ENCODE results near the gene SCD5.

The SCD5 gene

DNA sequence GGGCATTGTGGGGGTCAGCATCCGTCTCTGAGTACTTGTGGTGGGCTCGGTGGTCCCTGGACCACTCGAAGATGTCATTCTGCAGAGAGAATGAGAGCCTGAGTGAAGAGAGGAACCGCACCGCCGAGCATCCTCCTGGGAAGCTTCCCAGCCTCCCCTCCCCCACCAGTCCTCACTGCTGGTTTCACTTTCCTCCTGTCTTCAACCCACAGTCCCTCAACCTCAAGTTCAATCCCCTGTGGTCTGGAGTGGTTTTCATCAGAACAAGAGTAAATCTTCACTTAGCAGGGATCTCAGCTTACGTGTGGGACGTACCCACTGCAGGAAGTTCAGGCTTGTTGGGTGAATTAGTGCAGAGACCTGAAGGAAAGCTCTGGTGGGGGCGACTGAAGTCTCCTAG is 117.8 kb downstream of the SCD5 start:
- DNase-seq (ENCODE audit: low read depth in 1 of 2, low spot score in 1 of 2), result no peak
- no peak overlapping the region for H3K27ac ChIP-seq (replicated peaks)
- TF ChIP-seq GABPA (IDR thresholded peaks at IDR 0.05; ENCODE audit: low read depth), result no peak
- TF ChIP-seq, protein P1, sequence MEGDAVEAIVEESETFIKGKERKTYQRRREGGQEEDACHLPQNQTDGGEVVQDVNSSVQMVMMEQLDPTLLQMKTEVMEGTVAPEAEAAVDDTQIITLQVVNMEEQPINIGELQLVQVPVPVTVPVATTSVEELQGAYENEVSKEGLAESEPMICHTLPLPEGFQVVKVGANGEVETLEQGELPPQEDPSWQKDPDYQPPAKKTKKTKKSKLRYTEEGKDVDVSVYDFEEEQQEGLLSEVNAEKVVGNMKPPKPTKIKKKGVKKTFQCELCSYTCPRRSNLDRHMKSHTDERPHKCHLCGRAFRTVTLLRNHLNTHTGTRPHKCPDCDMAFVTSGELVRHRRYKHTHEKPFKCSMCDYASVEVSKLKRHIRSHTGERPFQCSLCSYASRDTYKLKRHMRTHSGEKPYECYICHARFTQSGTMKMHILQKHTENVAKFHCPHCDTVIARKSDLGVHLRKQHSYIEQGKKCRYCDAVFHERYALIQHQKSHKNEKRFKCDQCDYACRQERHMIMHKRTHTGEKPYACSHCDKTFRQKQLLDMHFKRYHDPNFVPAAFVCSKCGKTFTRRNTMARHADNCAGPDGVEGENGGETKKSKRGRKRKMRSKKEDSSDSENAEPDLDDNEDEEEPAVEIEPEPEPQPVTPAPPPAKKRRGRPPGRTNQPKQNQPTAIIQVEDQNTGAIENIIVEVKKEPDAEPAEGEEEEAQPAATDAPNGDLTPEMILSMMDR (IDR thresholded peaks at IDR 0.05; ENCODE audit: insufficient read depth, low read length), result no peak
- TF ChIP-seq SPI1 (IDR thresholded peaks at IDR 0.05; ENCODE audit: borderline replicate concordance, low read depth), result no peak
- TF ChIP-seq, protein P2, sequence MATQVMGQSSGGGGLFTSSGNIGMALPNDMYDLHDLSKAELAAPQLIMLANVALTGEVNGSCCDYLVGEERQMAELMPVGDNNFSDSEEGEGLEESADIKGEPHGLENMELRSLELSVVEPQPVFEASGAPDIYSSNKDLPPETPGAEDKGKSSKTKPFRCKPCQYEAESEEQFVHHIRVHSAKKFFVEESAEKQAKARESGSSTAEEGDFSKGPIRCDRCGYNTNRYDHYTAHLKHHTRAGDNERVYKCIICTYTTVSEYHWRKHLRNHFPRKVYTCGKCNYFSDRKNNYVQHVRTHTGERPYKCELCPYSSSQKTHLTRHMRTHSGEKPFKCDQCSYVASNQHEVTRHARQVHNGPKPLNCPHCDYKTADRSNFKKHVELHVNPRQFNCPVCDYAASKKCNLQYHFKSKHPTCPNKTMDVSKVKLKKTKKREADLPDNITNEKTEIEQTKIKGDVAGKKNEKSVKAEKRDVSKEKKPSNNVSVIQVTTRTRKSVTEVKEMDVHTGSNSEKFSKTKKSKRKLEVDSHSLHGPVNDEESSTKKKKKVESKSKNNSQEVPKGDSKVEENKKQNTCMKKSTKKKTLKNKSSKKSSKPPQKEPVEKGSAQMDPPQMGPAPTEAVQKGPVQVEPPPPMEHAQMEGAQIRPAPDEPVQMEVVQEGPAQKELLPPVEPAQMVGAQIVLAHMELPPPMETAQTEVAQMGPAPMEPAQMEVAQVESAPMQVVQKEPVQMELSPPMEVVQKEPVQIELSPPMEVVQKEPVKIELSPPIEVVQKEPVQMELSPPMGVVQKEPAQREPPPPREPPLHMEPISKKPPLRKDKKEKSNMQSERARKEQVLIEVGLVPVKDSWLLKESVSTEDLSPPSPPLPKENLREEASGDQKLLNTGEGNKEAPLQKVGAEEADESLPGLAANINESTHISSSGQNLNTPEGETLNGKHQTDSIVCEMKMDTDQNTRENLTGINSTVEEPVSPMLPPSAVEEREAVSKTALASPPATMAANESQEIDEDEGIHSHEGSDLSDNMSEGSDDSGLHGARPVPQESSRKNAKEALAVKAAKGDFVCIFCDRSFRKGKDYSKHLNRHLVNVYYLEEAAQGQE (IDR thresholded peaks at IDR 0.05; ENCODE audit: insufficient replicate concordance, low read depth), result no peak
- TF ChIP-seq POLR2AphosphoS5 (IDR thresholded peaks at IDR 0.05; ENCODE audit: low read depth), result no peak
- H3K4me3 ChIP-seq (replicated peaks; ENCODE audit: insufficient read depth, low read length), result no peak overlapping the region
- no peaks in the 10 kb centered on the region for H3K27me3 ChIP-seq (ENCODE audit: insufficient read depth, poor library complexity, severe bottlenecking)

DNA sequence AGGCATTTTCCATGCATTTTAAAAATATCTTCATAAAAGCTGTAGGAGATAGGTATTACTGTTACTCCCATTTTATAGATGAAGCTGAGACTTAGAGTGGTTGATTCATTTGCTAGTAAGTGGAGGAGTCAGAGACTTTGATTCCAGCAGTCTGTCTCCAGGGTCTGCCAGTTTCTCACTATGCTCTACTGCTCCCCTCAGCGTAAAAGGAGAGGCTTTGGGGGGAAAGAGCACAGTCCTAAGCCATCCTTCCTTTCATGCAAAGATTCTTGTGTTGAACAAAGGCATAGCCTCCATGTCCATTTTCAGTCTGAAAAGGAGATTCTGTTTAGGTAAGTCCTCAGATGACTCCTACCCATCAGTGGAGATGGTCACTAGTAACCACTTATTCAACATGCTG is 119.1 kb downstream of the SCD5 start:
- DNase-seq (ENCODE audit: low read depth in 1 of 2, low spot score in 1 of 2), result no peak
- TF ChIP-seq, protein P2 (IDR thresholded peaks at IDR 0.05; ENCODE audit: insufficient replicate concordance, low read depth), result no peak
- TF ChIP-seq, protein P1 (IDR thresholded peaks at IDR 0.05; ENCODE audit: insufficient read depth, low read length), result no peak
- TF ChIP-seq GABPA (IDR thresholded peaks at IDR 0.05; ENCODE audit: low read depth), result no peak
- no peak for TF ChIP-seq POLR2AphosphoS5 (IDR thresholded peaks at IDR 0.05; ENCODE audit: low read depth)
- no peak for TF ChIP-seq SPI1 (IDR thresholded peaks at IDR 0.05; ENCODE audit: borderline replicate concordance, low read depth)
- Histone ChIP-seq H3K27me3 (ENCODE audit: insufficient read depth, poor library complexity, severe bottlenecking) (no peaks in the 10 kb centered on the region), H3K4me3 (replicated peaks; ENCODE audit: insufficient read depth, low read length) (no peak overlapping the region), H3K27ac (replicated peaks) (no peak overlapping the region)

DNA sequence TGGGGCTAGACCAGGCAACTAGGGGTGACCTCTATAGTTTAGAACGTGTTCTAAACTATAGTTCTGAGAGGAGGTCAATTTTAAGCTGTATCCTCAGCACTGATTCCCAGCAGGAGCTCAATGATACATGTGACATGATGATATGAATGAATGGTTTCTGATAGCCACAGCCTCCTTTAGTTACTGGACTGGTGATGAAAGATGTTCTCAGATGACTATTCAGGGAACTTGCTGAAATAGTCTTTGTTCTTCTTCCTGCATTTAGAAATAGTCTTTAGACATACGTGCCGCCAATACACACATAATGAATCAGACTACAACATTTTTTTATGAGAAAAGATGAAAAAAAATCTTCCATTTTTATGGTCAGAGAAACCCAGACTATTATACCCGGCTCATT is 120.5 kb downstream of the SCD5 start:
- Histone ChIP-seq H3K27me3 (ENCODE audit: insufficient read depth, poor library complexity, severe bottlenecking) (no peaks in the 10 kb centered on the region), H3K4me3 (replicated peaks; ENCODE audit: insufficient read depth, low read length) (no peak overlapping the region), H3K27ac (replicated peaks) (no peak overlapping the region)
- no peak for DNase-seq (ENCODE audit: low read depth in 1 of 2, low spot score in 1 of 2)
- TF ChIP-seq, protein P2 (IDR thresholded peaks at IDR 0.05; ENCODE audit: insufficient replicate concordance, low read depth), result no peak
- TF ChIP-seq SPI1 (IDR thresholded peaks at IDR 0.05; ENCODE audit: borderline replicate concordance, low read depth) (no peak), GABPA (IDR thresholded peaks at IDR 0.05; ENCODE audit: low read depth) (no peak), POLR2AphosphoS5 (IDR thresholded peaks at IDR 0.05; ENCODE audit: low read depth) (no peak)
- TF ChIP-seq, protein P1 (IDR thresholded peaks at IDR 0.05; ENCODE audit: insufficient read depth, low read length), result no peak

Data from HL-60 (cell line).